DMS79 (cell line): ENCODE data around the gene SCN1B.
"Not testable (repeated sequence)": the region's sequence is repeated elsewhere in the genome, so short reads cannot be mapped to it uniquely, and the experiment has no call there.

Experiments
- DNase-seq: peaks from one replicate; lab custom pipeline; 2025; lab: John Stamatoyannopoulos, UW

SCN1B gene

GRCh38 chr19:35030257-35031071 is at the start of gene SCN1B:
Gene SCN1B, plus strand, starts transcription at chr19:35030470. Its CDS starts 351 bp downstream, at chr19:35030821.
- DNase-seq: no peak

- no peak for DNase-seq
Observed at GRCh38 chr19:34982275-34982674, 48.0 kb upstream of the SCN1B start.

GRCh38 chr19:34983786-34984185 is 46.5 kb upstream of the SCN1B start:
- no peak for DNase-seq

- no peak for DNase-seq
Observed at GRCh38 chr19:34984287-34984686, 46.0 kb upstream of the SCN1B start.

- DNase-seq: no peak
Observed at GRCh38 chr19:34985249-34986022, 44.8 kb upstream of the SCN1B start.

- DNase-seq: no peak
Observed at GRCh38 chr19:34988119-34988518, 42.2 kb upstream of the SCN1B start.

- DNase-seq: no peak
Observed at GRCh38 chr19:34989298-34989697, 41.0 kb upstream of the SCN1B start.

GRCh38 chr19:34990578-34991192 is 39.6 kb upstream of the SCN1B start:
- no peak for DNase-seq

GRCh38 chr19:34991542-34992333 is 38.5 kb upstream of the SCN1B start:
- DNase-seq: no peak

GRCh38 chr19:34992582-34992981 is 37.7 kb upstream of the SCN1B start:
- DNase-seq: not testable (repeated sequence)

GRCh38 chr19:34994286-34994642 is 36.0 kb upstream of the SCN1B start:
- no peak for DNase-seq

- no peak for DNase-seq
Observed at GRCh38 chr19:34994643-34995541, 35.4 kb upstream of the SCN1B start.

- DNase-seq: no peak
Observed at GRCh38 chr19:34995551-34995950, 34.7 kb upstream of the SCN1B start.

- no peak for DNase-seq
Observed at GRCh38 chr19:34997071-34997617, 33.1 kb upstream of the SCN1B start.

- DNase-seq: not testable (repeated sequence)
Observed at GRCh38 chr19:34998224-34998623, 32.0 kb upstream of the SCN1B start.

- peak; percentile 75 for DNase-seq
Observed at GRCh38 chr19:34998777-34999497, 31.3 kb upstream of the SCN1B start.

- DNase-seq: peak; percentile 64
Observed at GRCh38 chr19:34999498-35000337, 30.6 kb upstream of the SCN1B start, which contains the start of gene GRAMD1A. Gene GRAMD1A, plus strand, starts transcription at chr19:35000323. Its CDS starts 156 bp downstream, at chr19:35000479.

- no peak for DNase-seq
Observed at GRCh38 chr19:35000338-35000646, 30.0 kb upstream of the SCN1B start.
